Kidney tubule cell (primary cell): ENCODE measurements around the gene CNTNAP2.
"Not testable (repeated sequence)": the region's sequence is repeated elsewhere in the genome, so short reads cannot be mapped to it uniquely, and the experiment has no call there.

ENCODE experiments used
- DNase-seq: peaks from one replicate; pipeline ENCODE4 v3.0.0-alpha.2; 2018; ENCODE audit warnings: low spot score

The CNTNAP2 gene

DNA sequence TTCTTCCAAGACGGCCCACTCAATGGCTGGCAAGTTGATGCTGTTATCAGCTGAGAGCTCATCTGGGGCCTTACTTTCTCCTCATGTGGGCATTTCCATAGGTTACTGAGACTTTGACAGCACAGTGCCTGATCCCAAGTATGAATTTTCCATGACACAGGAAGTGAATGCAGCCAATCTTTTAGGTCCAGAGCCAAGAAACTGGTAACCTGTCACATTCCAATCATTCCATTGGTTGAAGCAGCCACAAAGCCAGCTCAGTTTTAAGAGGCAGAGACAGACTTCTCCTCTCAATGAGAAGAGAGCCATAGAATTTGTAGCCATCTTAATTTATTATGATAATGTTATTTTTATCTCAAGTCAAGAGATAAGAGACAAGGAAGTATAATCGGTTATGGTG, 775.5 kb downstream of the CNTNAP2 start:
- DNase-seq, result peak; percentile 9

GRCh38 chr7:146894927-146895326, 778.3 kb downstream of the CNTNAP2 start:
- DNase-seq, result no peak

GRCh38 chr7:146902266-146902665, 785.7 kb downstream of the CNTNAP2 start:
- DNase-seq, result no peak

GRCh38 chr7:146902728-146903127, 786.1 kb downstream of the CNTNAP2 start:
- DNase-seq, result no peak

DNA sequence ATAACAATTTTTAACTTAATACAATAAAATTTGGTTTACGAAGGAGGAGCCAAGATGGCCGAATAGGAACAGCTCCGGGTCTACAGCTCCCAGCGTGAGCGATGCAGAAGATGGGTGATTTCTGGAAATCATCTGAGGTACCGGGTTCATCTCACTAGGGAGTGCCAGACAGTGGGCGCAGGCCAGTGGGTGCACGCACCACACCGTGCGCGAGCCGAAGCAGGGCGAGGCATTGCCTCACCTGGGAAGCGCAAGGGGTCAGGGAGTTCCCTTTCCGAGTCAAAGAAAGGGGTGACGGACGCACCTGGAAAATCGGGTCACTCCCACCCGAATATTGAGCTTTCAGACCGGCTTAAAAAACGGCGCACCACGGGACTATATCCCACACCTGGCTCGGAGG, 789.1 kb downstream of the CNTNAP2 start:
- not testable (repeated sequence) for DNase-seq

- no peak for DNase-seq
Measured at GRCh38 chr7:146922782-146923181, 806.2 kb downstream of the CNTNAP2 start.

DNA sequence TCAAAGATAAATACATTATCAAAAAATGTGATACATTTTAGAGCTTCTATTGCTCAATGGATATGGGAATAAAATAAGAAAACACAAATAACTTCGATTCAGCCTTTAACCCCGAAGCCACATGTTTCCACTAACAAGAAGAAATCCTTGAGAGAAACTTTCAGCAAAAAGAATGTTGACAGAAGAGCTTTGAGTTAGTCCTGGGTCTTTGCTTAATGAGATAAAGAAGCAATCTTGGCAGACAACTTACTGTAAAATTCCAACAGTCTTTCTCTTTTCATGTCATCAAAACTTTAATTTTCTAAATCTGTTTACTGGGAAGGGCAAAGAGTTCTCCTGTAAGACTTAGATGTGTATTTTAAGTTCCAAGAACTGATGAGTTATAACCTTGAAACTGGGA, 810.2 kb downstream of the CNTNAP2 start:
- no peak for DNase-seq

- DNase-seq, result peak; percentile 23
Measured at GRCh38 chr7:146937836-146938235, 821.2 kb downstream of the CNTNAP2 start.

DNA sequence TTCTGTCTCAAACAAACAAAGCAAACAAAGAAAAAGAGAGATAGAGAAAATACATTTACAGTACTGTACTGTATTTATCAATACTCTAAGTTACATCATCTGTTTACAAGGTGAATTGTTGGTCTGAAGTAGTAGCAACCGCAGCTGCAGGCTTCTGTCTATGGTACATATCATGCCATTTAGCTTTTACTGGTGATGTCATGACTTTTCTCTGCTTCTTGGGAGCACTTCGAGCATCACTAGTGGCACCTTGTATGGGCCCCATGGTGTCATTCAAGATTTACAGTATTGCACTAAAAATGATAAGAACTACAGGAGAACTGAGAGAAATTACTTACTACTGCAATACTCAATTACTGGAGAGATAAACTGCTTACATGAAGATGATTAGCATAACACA, 826.9 kb downstream of the CNTNAP2 start:
- no peak for DNase-seq

- no peak for DNase-seq
Measured at GRCh38 chr7:146948703-146949102, 832.1 kb downstream of the CNTNAP2 start.

- no peak for DNase-seq
Measured at GRCh38 chr7:146956321-146956720, 839.7 kb downstream of the CNTNAP2 start.

DNA sequence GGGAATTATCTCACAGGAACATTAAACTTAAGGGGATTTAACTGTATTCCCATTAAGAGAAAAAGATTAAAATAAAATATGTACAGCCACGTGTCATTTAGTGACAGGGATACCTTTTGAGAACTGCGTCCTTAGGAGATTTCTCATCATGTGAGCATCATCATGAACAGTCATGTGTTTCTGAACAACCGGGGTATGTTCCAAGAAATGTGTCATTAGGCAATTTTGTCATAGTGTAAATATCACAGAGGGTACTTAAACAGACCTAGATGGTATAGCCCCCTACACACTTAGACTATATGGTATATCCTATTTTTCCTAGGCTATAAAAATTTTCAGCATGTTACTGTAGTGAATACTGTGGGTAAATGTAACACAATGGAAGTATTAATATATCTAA, 840.3 kb downstream of the CNTNAP2 start:
- DNase-seq, result no peak

GRCh38 chr7:146960773-146961391, 844.3 kb downstream of the CNTNAP2 start:
- no peak for DNase-seq

GRCh38 chr7:146961617-146962016, 845.0 kb downstream of the CNTNAP2 start:
- peak; percentile 90 for DNase-seq

GRCh38 chr7:146966274-146966673, 849.7 kb downstream of the CNTNAP2 start:
- no peak for DNase-seq

GRCh38 chr7:146982482-146982881, 865.9 kb downstream of the CNTNAP2 start:
- no peak for DNase-seq

GRCh38 chr7:146991596-146991995, 875.0 kb downstream of the CNTNAP2 start:
- no peak for DNase-seq

- DNase-seq, result no peak
Measured at GRCh38 chr7:146993764-146994163, 877.2 kb downstream of the CNTNAP2 start.

GRCh38 chr7:147008530-147008929, 891.9 kb downstream of the CNTNAP2 start:
- no peak for DNase-seq

DNA sequence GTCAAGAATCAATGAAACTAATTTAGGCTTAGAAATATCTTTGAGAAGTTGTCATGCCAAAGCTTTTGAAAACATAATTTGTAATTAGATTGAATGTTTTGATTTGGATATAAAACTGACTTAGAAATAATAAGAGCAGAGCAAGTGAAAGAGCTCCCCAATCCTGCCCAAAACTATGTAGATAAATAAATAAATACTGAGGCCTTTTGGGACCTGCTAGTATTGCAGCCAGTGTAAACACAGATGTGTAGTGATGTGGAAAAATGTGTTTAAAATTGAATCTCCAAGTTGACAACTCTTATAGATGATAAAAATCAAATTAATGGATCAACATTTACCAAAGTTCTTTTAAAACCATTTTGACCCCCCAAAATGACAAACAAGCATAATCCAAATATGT, 896.1 kb downstream of the CNTNAP2 start:
- DNase-seq, result no peak

- no peak for DNase-seq
Measured at GRCh38 chr7:147013825-147014224, 897.2 kb downstream of the CNTNAP2 start.

GRCh38 chr7:147014286-147014955, 897.8 kb downstream of the CNTNAP2 start:
- DNase-seq, result no peak

DNA sequence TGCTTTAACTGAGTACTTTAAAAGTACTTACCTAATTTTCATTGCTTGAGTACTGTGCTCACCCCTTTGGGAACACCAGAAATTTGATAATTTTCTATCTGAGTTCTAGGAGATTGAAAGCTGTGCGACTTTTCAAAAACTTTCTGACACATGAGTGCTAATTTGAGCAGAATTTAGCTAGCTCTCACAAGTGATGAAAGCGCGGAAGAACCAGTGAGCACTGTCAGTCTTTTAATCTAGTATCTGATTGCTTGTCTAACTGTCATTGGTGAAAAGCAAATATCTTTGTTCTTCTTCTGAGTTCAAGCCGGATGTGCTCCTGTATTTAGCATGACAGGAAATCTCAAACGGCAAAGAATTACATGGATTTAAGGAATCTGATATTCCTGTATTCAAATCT, 899.4 kb downstream of the CNTNAP2 start:
- no peak for DNase-seq

DNA sequence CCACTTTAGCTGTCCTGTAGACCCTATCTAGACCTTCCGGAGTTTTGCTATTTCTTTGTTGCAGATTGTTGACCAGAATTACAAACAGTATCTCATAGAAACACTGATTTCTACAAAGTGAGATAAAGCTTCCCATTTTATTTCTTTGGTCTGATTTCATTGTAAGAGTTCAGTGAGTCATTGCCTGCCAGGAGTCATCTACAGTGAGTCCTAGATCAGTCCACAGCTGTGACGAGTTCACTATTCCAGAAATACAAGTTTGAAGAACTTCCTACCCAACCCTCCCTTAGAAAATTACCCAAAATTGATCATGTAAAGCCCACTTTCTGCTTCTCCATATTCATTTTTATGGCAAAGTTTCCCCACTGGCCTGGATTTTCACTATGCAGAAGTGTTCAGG, 905.5 kb downstream of the CNTNAP2 start:
- DNase-seq, result no peak
